SJCRH30 (cell line): ENCODE measurements around the gene TCL1B. TPM values are rescaled to one million over a fixed set of nuclear protein-coding genes. Genes with fewer than 3 reads are reported as not detected.

ENCODE experiments used
- DNase-seq, 2 experiments: peaks; one replicate each; pipeline ENCODE4 v3.0.0-alpha.2; 2015 to 2020
- H3K27ac ChIP-seq: fragments of 250-450 bp; sonication (Bioruptor Pico); 2 replicates; pipeline ENCODE4 v1.5.1; 2020; ENCODE audit warnings: mild to moderate bottlenecking, moderate library complexity
- H3K27me3 ChIP-seq: fragments of 250-450 bp; sonication (Bioruptor Pico); 2 replicates; pipeline ENCODE4 v1.5.1; 2020; ENCODE audit warnings: mild to moderate bottlenecking, moderate library complexity
- H3K36me3 ChIP-seq: fragments of 250-450 bp; sonication (Bioruptor Pico); 2 replicates; pipeline ENCODE4 v1.5.1; 2020; ENCODE audit warnings: mild to moderate bottlenecking, moderate library complexity
- H3K4me1 ChIP-seq: fragments of 250-450 bp; sonication (Bioruptor Pico); 2 replicates; pipeline ENCODE4 v1.5.1; 2020; ENCODE audit warnings: mild to moderate bottlenecking, moderate library complexity
- H3K4me3 ChIP-seq: fragments of 250-450 bp; sonication (Bioruptor Pico); 2 replicates; pipeline ENCODE4 v1.5.1; 2020; ENCODE audit warnings: mild to moderate bottlenecking, moderate library complexity
- H3K9me3 ChIP-seq: fragments of 250-450 bp; sonication (Bioruptor Pico); replicated peaks from 2 replicates; pipeline ENCODE4 v1.5.1; 2020; ENCODE audit warnings: mild to moderate bottlenecking, moderate library complexity
- total RNA-seq: library from RNA; depleted of rRNA; stranded (reverse); fragments of >200 nt; shearing (Covaris generic); gene quantifications from 2 replicates; pipeline ENCODE4 v1.2.3, GENCODE V29; 2014

TCL1B gene
- total RNA-seq, 1 experiment from 2014 or later: not detected

GRCh38 chr14:95679998-95680735 is 6.1 kb upstream of the TCL1B start:
- Histone ChIP-seq H3K36me3 (no peaks in the 10 kb centered on the region), H3K4me3 (no peak overlapping the region), H3K27ac (no peak overlapping the region), H3K27me3 (no peaks in the 10 kb centered on the region), H3K4me1 (no peaks in the 10 kb centered on the region), H3K9me3 (no peaks in the 10 kb centered on the region)
- peak in 1 of 2 experiments; percentile 7 for DNase-seq

- Histone ChIP-seq H3K4me3 (no peak overlapping the region), H3K36me3 (no peaks in the 10 kb centered on the region), H3K27me3 (no peaks in the 10 kb centered on the region), H3K27ac (no peak overlapping the region), H3K9me3 (no peaks in the 10 kb centered on the region), H3K4me1 (no peaks in the 10 kb centered on the region)
- DNase-seq: no peak
These were observed 5.1 kb upstream of the TCL1B start for GRCh38 chr14:95681153-95681552.

- DNase-seq: peak; percentile 16 to 49
- no peak overlapping the region for H3K4me3 ChIP-seq
These were observed 2.4 kb upstream of the TCL1B start for GRCh38 chr14:95683793-95684192.

GRCh38 chr14:95686935-95687334 is 709 bp downstream of the TCL1B start:
- Histone ChIP-seq H3K36me3 (no peaks in the 10 kb centered on the region), H3K27me3 (0 out of 2 replicates have a peak, but pooled peaks cover 4% of the 10 kb centered on the region), H3K4me3 (no peak overlapping the region), H3K4me1 (no peaks in the 10 kb centered on the region), H3K9me3 (no peaks in the 10 kb centered on the region), H3K27ac (no peak overlapping the region)
- DNase-seq: no peak

More at GRCh38 chr14:95683793-95684192, 2.4 kb upstream of the TCL1B start:
- 0 out of 2 replicates have a peak, but pooled peaks cover 4% of the 10 kb centered on the region for H3K27me3 ChIP-seq
- no peaks in the 10 kb centered on the region for H3K36me3 ChIP-seq
- H3K9me3 ChIP-seq: no peaks in the 10 kb centered on the region
- no peaks in the 10 kb centered on the region for H3K4me1 ChIP-seq
- no peak overlapping the region for H3K27ac ChIP-seq

- Histone ChIP-seq H3K27me3 (0 out of 2 replicates have a peak, but pooled peaks cover 4% of the 10 kb centered on the region), H3K4me1 (no peaks in the 10 kb centered on the region), H3K4me3 (no peak overlapping the region), H3K27ac (no peak overlapping the region), H3K36me3 (no peaks in the 10 kb centered on the region), H3K9me3 (no peaks in the 10 kb centered on the region)
- no peak for DNase-seq
These were observed 3.2 kb downstream of the TCL1B start for GRCh38 chr14:95689441-95689840.

- Histone ChIP-seq H3K9me3 (no peaks in the 10 kb centered on the region), H3K27ac (no peak overlapping the region), H3K4me1 (no peaks in the 10 kb centered on the region), H3K4me3 (no peak overlapping the region), H3K36me3 (no peaks in the 10 kb centered on the region), H3K27me3 (0 out of 2 replicates have a peak, but pooled peaks cover 4% of the 10 kb centered on the region)
- no peak for DNase-seq
These were observed 4.6 kb downstream of the TCL1B start for GRCh38 chr14:95690815-95691214.

- 0 out of 2 replicates have a peak, but pooled peaks cover 4% of the 10 kb centered on the region for H3K27me3 ChIP-seq
- H3K9me3 ChIP-seq: no peaks in the 10 kb centered on the region
- H3K27ac ChIP-seq: no peak overlapping the region
- no peaks in the 10 kb centered on the region for H3K4me1 ChIP-seq
- H3K36me3 ChIP-seq: no peaks in the 10 kb centered on the region
- H3K4me3 ChIP-seq: no peak overlapping the region
- no peak for DNase-seq
These were observed 5.4 kb downstream of the TCL1B start for GRCh38 chr14:95691591-95691990.

GRCh38 chr14:95692109-95692508 is 5.9 kb downstream of the TCL1B start:
- Histone ChIP-seq H3K27ac (no peak overlapping the region), H3K4me1 (no peaks in the 10 kb centered on the region), H3K36me3 (no peaks in the 10 kb centered on the region), H3K4me3 (no peak overlapping the region), H3K27me3 (0 out of 2 replicates have a peak, but pooled peaks cover 4% of the 10 kb centered on the region), H3K9me3 (no peaks in the 10 kb centered on the region)
- DNase-seq: no peak

- Histone ChIP-seq H3K4me3 (no peak overlapping the region), H3K27ac (no peak overlapping the region), H3K9me3 (no peaks in the 10 kb centered on the region), H3K27me3 (0 out of 2 replicates have a peak, but pooled peaks cover 3% of the 10 kb centered on the region), H3K4me1 (no peaks in the 10 kb centered on the region), H3K36me3 (no peaks in the 10 kb centered on the region)
- DNase-seq: no peak
These were observed 8.8 kb downstream of the TCL1B start for GRCh38 chr14:95695051-95695450.

GRCh38 chr14:95695913-95696312 is 9.7 kb downstream of the TCL1B start:
- Histone ChIP-seq H3K27ac (no peak overlapping the region), H3K4me3 (no peak overlapping the region), H3K9me3 (no peaks in the 10 kb centered on the region), H3K27me3 (0 out of 2 replicates have a peak, but pooled peaks cover 3% of the 10 kb centered on the region), H3K4me1 (no peaks in the 10 kb centered on the region), H3K36me3 (no peaks in the 10 kb centered on the region)
- no peak for DNase-seq

GRCh38 chr14:95696741-95697140 is 10.5 kb downstream of the TCL1B start:
- no peak for DNase-seq
- H3K27ac ChIP-seq: no peak overlapping the region
- no peaks in the 10 kb centered on the region for H3K9me3 ChIP-seq
- no peaks in the 10 kb centered on the region for H3K36me3 ChIP-seq
- H3K27me3 ChIP-seq: 0 out of 2 replicates have a peak, but pooled peaks cover 3% of the 10 kb centered on the region
- no peaks in the 10 kb centered on the region for H3K4me1 ChIP-seq
- H3K4me3 ChIP-seq: no peak overlapping the region

- no peak for DNase-seq
- 0 out of 2 replicates have a peak, but pooled peaks cover 3% of the 10 kb centered on the region for H3K27me3 ChIP-seq
- no peak overlapping the region for H3K27ac ChIP-seq
- no peak overlapping the region for H3K4me3 ChIP-seq
- no peaks in the 10 kb centered on the region for H3K9me3 ChIP-seq
- H3K36me3 ChIP-seq: no peaks in the 10 kb centered on the region
- no peaks in the 10 kb centered on the region for H3K4me1 ChIP-seq
These were observed 11.5 kb downstream of the TCL1B start for GRCh38 chr14:95697764-95698163.

- H3K4me1 ChIP-seq: no peaks in the 10 kb centered on the region
- no peaks in the 10 kb centered on the region for H3K9me3 ChIP-seq
- no peak for DNase-seq
- no peak overlapping the region for H3K27ac ChIP-seq
- H3K36me3 ChIP-seq: no peaks in the 10 kb centered on the region
- 0 out of 2 replicates have a peak, but pooled peaks cover 3% of the 10 kb centered on the region for H3K27me3 ChIP-seq
- no peak overlapping the region for H3K4me3 ChIP-seq
These were observed 12.1 kb downstream of the TCL1B start for GRCh38 chr14:95698287-95698686.

- Histone ChIP-seq H3K4me3 (no peak overlapping the region), H3K36me3 (no peaks in the 10 kb centered on the region), H3K27ac (no peak overlapping the region), H3K27me3 (0 out of 2 replicates have a peak, but pooled peaks cover 3% of the 10 kb centered on the region), H3K9me3 (no peaks in the 10 kb centered on the region), H3K4me1 (no peaks in the 10 kb centered on the region)
- no peak for DNase-seq
These were observed 13.2 kb downstream of the TCL1B start for GRCh38 chr14:95699412-95699811.

GRCh38 chr14:95700221-95700976 is 14.2 kb downstream of the TCL1B start:
- Histone ChIP-seq H3K27ac (no peak overlapping the region), H3K36me3 (no peaks in the 10 kb centered on the region), H3K27me3 (0 out of 2 replicates have a peak, but pooled peaks cover 7% of the 10 kb centered on the region), H3K4me3 (no peak overlapping the region), H3K9me3 (no peaks in the 10 kb centered on the region), H3K4me1 (no peaks in the 10 kb centered on the region)
- no peak for DNase-seq
